Activated CD8-positive, alpha-beta memory T cell treated with anti-CD3 and anti-CD28 coated beads for 36 hours (primary cell): Measurements from ENCODE around the gene PHTF1. TPM values are rescaled to one million over a fixed set of nuclear protein-coding genes. Genes with fewer than 3 reads are reported as not detected.

Source experiments
- CTCF ChIA-PET: fragments of 350-600 bp; sonication (Branson Sonifier 250); formaldehyde crosslinking; loops from one replicate; lab custom pipeline; 2021; ENCODE audit warnings: antibody characterized with exemption; lab: Charles Lee
- POLR2A ChIA-PET: fragments of 350-600 bp; sonication (Branson Sonifier 250); formaldehyde crosslinking; loops from one replicate; lab custom pipeline; 2021; ENCODE audit warnings: antibody characterized with exemption; lab: Charles Lee
- total RNA-seq, 2 experiments: library from RNA; stranded (reverse); gene quantifications; one replicate each; pipeline ENCODE4 v1.2.3, GENCODE V29; 2021

The PHTF1 gene
- total RNA-seq, 2 experiments from 2014 or later = 19.7 to 22.1 TPM

- CTCF ChIA-PET = interaction anchor here (0.7 kb wide), 1 partner anchor 541 kb away, joined by 3 read pairs; no protein-coding TSS in a partner anchor
- POLR2A ChIA-PET = no interaction called here
These were observed 77.5 kb downstream of the PHTF1 start for GRCh38 chr1:113681596-113682337.

GRCh38 chr1:113678159-113678469 lies 81.2 kb downstream of the PHTF1 start:
- ChIA-PET CTCF (interaction anchor here (0.7 to 1.2 kb wide), 2 partner anchors 548 to 551 kb away, joined by 3 read pairs; no protein-coding TSS in a partner anchor), POLR2A (interaction anchor here (0.6 kb wide), 1 partner anchor 534 kb away, joined by 3 read pairs; no protein-coding TSS in a partner anchor)

- ChIA-PET POLR2A (interaction anchor here (0.6 kb wide), 1 partner anchor 533 kb away, joined by 3 read pairs; no protein-coding TSS in a partner anchor), CTCF (interaction anchor here (0.7 to 1.2 kb wide), 2 partner anchors 547 to 551 kb away, joined by 3 read pairs; no protein-coding TSS in a partner anchor)
These were observed 81.8 kb downstream of the PHTF1 start for GRCh38 chr1:113677250-113678158.

GRCh38 chr1:113676524-113676923 lies 82.8 kb downstream of the PHTF1 start:
- CTCF ChIA-PET = interaction anchor here (0.6 to 0.8 kb wide), 2 partner anchors 83 to 723 kb away, joined by 3 to 4 read pairs; no protein-coding TSS in a partner anchor
- POLR2A ChIA-PET = no interaction called here

DNA sequence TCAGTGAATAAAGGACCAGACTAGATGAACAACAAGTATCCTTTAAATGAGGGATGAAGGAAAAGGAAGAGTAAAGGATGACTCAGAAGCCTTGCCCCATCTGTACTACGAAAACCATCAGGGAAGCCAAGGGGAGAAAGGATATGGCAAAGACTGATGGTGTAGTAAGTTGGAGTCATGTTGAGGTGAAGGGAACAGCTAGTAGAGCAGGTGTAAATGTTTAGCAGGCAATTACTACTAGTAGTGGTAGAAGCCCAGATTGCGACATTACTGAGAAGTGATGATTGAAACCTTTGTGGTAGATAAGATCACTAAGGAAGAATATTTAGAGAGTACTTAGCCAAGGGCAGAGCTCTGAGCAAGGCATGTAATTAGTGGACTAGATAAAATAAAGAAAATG lies 84.0 kb downstream of the PHTF1 start:
- ChIA-PET POLR2A (no interaction called here), CTCF (no interaction called here)

- ChIA-PET CTCF (no interaction called here), POLR2A (no interaction called here)
These were observed 84.7 kb downstream of the PHTF1 start for GRCh38 chr1:113674591-113674990.

DNA sequence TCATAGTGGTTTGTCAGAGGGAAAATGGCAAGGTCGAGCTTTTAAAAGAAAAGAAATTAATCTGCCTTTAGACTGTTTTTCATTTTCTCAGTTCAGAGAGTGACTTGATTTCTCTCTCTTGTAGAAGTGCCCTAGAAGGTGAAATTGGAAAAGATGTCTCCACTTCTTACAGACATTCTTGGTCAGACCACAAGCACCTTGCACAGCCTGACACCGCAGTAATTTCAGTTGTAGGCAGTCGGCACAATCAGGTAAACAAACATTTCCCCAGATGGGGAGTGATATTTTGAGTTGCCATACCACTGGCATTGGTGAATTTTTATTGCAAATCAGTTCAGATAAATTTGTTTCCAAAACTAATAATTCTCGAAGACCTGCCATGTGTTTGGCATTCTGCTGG lies 86.8 kb downstream of the PHTF1 start:
- CTCF ChIA-PET = no interaction called here
- POLR2A ChIA-PET = no interaction called here

GRCh38 chr1:113670650-113671049 lies 88.6 kb downstream of the PHTF1 start:
- POLR2A ChIA-PET = no interaction called here
- CTCF ChIA-PET = no interaction called here

GRCh38 chr1:113669988-113670387 lies 89.3 kb downstream of the PHTF1 start:
- POLR2A ChIA-PET = no interaction called here
- CTCF ChIA-PET = no interaction called here

GRCh38 chr1:113666126-113666525 lies 93.2 kb downstream of the PHTF1 start:
- POLR2A ChIA-PET = no interaction called here

DNA sequence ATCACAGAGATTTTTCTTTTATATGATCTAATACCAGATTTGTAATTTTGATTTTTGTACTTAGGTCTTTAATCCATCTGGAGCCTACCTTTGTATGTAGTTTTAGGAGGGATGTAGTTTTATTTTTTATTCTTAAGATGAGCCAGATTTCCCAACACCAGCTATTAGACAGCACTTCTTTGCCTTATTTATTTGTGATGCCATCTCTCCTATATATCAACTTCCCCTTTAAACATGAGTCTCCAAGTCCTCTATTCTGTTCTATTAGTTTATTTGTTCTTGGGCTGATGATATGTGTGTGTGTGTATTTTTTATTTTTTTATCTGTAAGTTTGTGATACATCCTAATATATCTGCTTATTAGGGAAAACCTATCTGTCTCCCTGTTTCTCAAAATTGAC lies 94.2 kb downstream of the PHTF1 start:
- ChIA-PET POLR2A (interaction anchor here (0.6 kb wide), 1 partner anchor 95 kb away, joined by 18 read pairs; no protein-coding TSS in a partner anchor), CTCF (no interaction called here)

More at GRCh38 chr1:113666126-113666525, 93.2 kb downstream of the PHTF1 start:
- CTCF ChIA-PET = no interaction called here

DNA sequence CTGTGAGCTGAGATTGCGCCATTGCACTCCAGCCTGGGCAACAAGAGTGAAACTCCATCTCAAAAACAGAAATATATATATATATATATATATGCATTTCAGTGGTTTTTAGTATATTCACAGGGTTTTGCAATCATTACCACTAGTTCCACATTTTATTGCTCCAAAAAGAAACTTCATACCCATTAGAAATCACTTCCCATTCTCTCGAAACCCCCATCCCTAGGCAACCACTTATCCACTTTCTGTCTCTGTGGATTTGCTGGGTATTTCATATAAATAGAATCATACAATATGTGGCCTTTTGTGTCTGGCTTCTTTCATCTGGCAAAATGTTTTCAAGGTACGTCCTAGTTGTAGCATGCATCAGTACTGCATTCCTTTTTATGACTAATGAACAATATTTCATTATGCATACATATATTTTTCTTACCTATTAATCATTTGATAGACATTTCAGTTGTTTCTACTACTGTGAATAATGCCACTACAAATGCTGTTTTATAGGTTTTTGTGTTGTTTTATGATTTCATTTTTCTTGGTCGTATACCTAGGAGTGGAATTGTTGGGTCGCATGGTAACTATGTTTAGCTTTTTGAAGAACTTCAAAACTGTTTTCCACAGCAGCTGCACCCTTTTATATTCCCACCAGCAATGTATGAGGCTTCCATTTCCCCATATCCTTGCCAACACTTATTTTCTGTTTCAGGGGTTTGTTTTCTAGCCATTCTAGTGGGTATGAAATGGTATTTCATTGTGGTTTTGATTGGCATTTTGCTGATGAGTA lies 95.9 kb downstream of the PHTF1 start:
- ChIA-PET POLR2A (no interaction called here), CTCF (no interaction called here)

- CTCF ChIA-PET = no interaction called here
These were observed 97.2 kb downstream of the PHTF1 start for GRCh38 chr1:113662101-113662500.

DNA sequence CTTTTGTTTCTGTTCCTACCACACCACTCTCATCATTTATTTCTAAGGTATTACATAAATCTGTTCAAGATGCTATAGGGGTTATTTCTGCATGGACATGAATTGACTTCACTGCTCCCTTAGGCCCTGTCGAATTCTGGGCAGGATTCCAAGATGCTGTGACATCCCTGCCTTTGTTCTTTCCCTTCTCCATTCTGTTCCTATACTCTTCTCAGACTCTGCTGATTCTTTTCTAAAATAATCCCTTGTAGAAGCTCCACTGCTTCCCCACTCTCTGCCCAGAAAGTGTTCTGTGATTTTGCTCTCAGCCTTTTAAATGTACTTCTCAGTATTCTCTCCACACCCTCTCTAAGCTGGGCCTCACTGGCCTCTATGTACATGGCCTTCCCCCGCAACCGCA lies 99.2 kb downstream of the PHTF1 start:
- ChIA-PET CTCF (no interaction called here), POLR2A (no interaction called here)

More at GRCh38 chr1:113662101-113662500, 97.2 kb downstream of the PHTF1 start:
- POLR2A ChIA-PET = no interaction called here

DNA sequence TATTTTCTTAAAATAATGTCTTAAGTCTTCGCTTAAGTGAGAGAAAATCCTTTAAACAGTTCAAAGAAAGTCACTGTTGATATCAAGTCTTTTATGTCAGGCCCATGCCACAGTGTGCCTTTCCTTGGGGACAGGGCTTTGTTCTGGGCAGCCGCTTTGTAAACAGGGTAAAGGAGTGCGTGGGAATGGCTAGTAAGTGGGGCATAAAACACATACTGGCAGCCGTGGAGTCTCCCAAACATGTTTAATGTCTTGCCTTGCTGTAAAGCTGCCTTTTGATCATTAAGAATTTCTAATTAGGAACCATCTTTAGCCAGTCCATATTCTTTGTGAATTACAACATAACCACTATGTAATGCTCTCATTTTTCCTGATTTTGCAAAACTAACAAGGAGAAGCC lies 99.7 kb downstream of the PHTF1 start:
- POLR2A ChIA-PET = no interaction called here

GRCh38 chr1:113659035-113659434 lies 100.3 kb downstream of the PHTF1 start:
- ChIA-PET CTCF (no interaction called here), POLR2A (no interaction called here)

More for the DNA sequence above, 99.7 kb downstream of the PHTF1 start:
- CTCF ChIA-PET = no interaction called here

DNA sequence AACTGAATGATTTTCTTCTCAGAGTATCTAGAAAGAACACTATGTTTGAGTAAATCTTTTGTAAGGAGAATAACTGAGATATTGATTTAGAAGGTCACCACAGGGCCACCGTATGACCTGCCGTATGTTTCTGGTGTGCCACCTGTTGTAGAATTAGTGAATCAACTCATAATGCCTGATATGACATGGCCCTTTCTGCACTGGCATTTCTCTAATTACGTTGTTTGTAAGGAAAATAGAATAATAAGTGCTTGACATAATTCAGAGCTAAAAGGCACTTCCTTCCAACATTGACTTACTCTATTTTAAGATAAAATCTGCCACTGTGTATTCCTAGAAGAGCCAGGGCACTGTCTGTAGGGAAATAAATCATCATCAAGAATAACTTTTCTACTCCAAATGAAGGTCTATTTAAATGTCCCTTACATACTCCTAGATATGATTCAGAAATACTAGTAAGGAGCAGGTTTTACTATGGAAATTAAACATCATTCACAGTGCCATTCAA lies 101.7 kb downstream of the PHTF1 start:
- ChIA-PET POLR2A (no interaction called here), CTCF (no interaction called here)

- ChIA-PET POLR2A (no interaction called here), CTCF (no interaction called here)
These were observed 102.2 kb downstream of the PHTF1 start for GRCh38 chr1:113657126-113657525.

DNA sequence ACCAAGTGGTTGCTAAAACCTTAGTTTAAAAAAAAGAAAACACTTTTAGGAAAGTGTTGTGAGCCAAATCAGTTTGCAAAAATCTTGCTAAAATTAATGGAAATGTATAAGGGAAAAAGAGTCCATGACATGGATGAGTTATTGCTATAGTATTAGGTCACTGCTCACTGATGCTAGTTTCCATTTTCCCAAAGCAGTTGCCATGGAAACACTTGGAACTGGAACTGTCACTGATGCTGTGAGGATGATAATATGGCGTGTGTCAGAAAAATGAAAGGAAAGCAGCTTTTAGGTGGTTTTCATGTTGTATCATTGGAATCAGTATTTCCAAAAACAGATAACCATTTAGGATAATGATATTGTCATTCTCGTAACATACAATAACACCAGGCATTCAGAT lies 104.4 kb downstream of the PHTF1 start:
- CTCF ChIA-PET = no interaction called here
- POLR2A ChIA-PET = no interaction called here
